ENCODE measurements around the gene SUGCT.
"Not testable (repeated sequence)": the region's sequence is repeated elsewhere in the genome, so short reads cannot be mapped to it uniquely, and the experiment has no call there.

Gene SUGCT

GRCh38 chr7:40135317-40135610, 459 bp downstream of the SUGCT start:
- Histone ChIP-seq H3K4me2 (ENCODE audit: low read length) (peak overlapping the region; percentile 75), H3K79me2 (ENCODE audit: low read length) (peaks cover 41% of the 10 kb centered on the region), H3K4me3 (ENCODE audit: low read length) (peak overlapping the region; percentile 95), H4K20me1 (ENCODE audit: insufficient read depth, low read length) (peaks cover 16% of the 10 kb centered on the region; the same call in 1 of the 2 replicates), H3K36me3 (replicated peaks; ENCODE audit: low read depth, low read length) (peaks cover 21% of the 10 kb centered on the region), H2AFZ (ENCODE audit: low read depth, low read length) (peak overlapping the region; percentile 89), H3K27ac (ENCODE audit: low read length) (no peak overlapping the region), H3K27me3 (ENCODE audit: low read depth, low read length) (no peaks in the 10 kb centered on the region), H3K9me3 (ENCODE audit: insufficient read depth, low read length) (no peaks in the 10 kb centered on the region), H3K9ac (ENCODE audit: low read length) (no peak overlapping the region), H3K4me1 (ENCODE audit: low read length) (peaks cover 13% of the 10 kb centered on the region)
- TF ChIP-seq, protein P1, sequence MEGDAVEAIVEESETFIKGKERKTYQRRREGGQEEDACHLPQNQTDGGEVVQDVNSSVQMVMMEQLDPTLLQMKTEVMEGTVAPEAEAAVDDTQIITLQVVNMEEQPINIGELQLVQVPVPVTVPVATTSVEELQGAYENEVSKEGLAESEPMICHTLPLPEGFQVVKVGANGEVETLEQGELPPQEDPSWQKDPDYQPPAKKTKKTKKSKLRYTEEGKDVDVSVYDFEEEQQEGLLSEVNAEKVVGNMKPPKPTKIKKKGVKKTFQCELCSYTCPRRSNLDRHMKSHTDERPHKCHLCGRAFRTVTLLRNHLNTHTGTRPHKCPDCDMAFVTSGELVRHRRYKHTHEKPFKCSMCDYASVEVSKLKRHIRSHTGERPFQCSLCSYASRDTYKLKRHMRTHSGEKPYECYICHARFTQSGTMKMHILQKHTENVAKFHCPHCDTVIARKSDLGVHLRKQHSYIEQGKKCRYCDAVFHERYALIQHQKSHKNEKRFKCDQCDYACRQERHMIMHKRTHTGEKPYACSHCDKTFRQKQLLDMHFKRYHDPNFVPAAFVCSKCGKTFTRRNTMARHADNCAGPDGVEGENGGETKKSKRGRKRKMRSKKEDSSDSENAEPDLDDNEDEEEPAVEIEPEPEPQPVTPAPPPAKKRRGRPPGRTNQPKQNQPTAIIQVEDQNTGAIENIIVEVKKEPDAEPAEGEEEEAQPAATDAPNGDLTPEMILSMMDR (IDR thresholded peaks at IDR 0.05; ENCODE audit: low read depth, low read length): no peak
- no peak for TF ChIP-seq EZH2phosphoT487 (IDR thresholded peaks at IDR 0.05; ENCODE audit: low read depth)

DNA sequence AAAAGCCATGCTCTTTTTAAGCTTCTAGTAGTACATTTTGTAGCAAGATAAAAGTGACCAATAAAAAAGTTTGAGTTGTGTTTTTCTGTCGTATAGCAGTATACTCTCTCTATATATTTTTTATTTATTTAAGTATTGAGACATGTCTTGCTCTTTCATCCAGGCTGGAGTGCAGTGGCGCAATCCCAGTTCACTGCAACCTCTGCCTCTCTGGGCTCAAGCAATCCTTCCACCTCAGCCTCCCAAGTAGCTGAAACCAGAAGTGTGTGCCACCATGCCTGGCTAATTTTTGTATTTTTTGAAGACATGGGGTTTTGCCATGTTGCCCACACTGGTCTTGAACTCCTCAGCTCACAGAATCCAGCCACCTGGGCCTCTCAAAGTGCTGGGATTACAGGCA, 2.8 kb downstream of the SUGCT start:
- no peak overlapping the region for H3K27ac ChIP-seq (ENCODE audit: low read length)
- no peaks in the 10 kb centered on the region for H3K9me3 ChIP-seq (ENCODE audit: insufficient read depth, low read length)
- no peak overlapping the region for H3K4me2 ChIP-seq (ENCODE audit: low read length)
- H3K4me3 ChIP-seq (ENCODE audit: low read length): no peak overlapping the region
- H3K27me3 ChIP-seq (ENCODE audit: low read depth, low read length): no peaks in the 10 kb centered on the region
- H4K20me1 ChIP-seq (ENCODE audit: insufficient read depth, low read length): peaks cover 11% of the 10 kb centered on the region; the same call in 1 of the 2 replicates
- no peak overlapping the region for H3K9ac ChIP-seq (ENCODE audit: low read length)
- peaks cover 5% of the 10 kb centered on the region for H3K36me3 ChIP-seq (replicated peaks; ENCODE audit: low read depth, low read length)
- peaks cover 18% of the 10 kb centered on the region for H3K79me2 ChIP-seq (ENCODE audit: low read length)
- TF ChIP-seq EZH2phosphoT487 (IDR thresholded peaks at IDR 0.05; ENCODE audit: low read depth): no peak
- TF ChIP-seq, protein P1 (IDR thresholded peaks at IDR 0.05; ENCODE audit: low read depth, low read length): no peak
- peaks cover 12% of the 10 kb centered on the region for H3K4me1 ChIP-seq (ENCODE audit: low read length)
- H2AFZ ChIP-seq (ENCODE audit: low read depth, low read length): no peak overlapping the region

DNA sequence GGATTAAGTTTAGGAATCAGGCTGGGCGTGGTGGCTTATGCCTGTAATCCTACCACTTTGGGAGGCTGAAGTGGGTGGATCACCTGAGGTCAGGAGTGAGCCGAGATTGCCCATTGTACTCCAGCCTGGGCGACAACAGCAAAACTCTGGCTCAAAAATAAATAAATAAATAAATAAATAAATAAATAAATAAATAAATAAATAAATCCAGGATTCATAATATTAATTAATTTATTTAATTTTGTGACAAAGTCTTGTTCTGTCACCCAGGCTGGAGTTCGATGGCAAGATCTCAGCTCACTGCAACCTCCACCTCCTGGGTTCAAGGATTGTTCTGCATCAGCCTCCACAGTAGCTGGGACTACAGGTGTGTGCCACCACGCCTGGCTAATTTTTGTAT, 4.2 kb downstream of the SUGCT start:
- Histone ChIP-seq H3K27me3 (ENCODE audit: low read depth, low read length) (peaks cover 3% of the 10 kb centered on the region; the same call in 1 of the 2 replicates), H3K4me1 (ENCODE audit: low read length) (peaks cover 4% of the 10 kb centered on the region; the same call in 1 of the 2 replicates), H3K4me2 (ENCODE audit: low read length) (no peak overlapping the region), H3K9me3 (ENCODE audit: insufficient read depth, low read length) (no peaks in the 10 kb centered on the region), H3K27ac (ENCODE audit: low read length) (no peak overlapping the region), H3K36me3 (replicated peaks; ENCODE audit: low read depth, low read length) (no peaks in the 10 kb centered on the region), H2AFZ (ENCODE audit: low read depth, low read length) (no peak overlapping the region), H4K20me1 (ENCODE audit: insufficient read depth, low read length) (no peaks in the 10 kb centered on the region), H3K79me2 (ENCODE audit: low read length) (peaks cover 4% of the 10 kb centered on the region), H3K4me3 (ENCODE audit: low read length) (no peak overlapping the region), H3K9ac (ENCODE audit: low read length) (no peak overlapping the region)
- TF ChIP-seq, protein P1 (IDR thresholded peaks at IDR 0.05; ENCODE audit: low read depth, low read length): no peak
- no peak for TF ChIP-seq EZH2phosphoT487 (IDR thresholded peaks at IDR 0.05; ENCODE audit: low read depth)

- not testable (repeated sequence) for H3K36me3 ChIP-seq (replicated peaks; ENCODE audit: low read depth, low read length); H2AFZ ChIP-seq (ENCODE audit: low read depth, low read length); H3K4me2 ChIP-seq (ENCODE audit: low read length); H3K9me3 ChIP-seq (ENCODE audit: insufficient read depth, low read length); H3K79me2 ChIP-seq (ENCODE audit: low read length); H3K27ac ChIP-seq (ENCODE audit: low read length); H3K4me3 ChIP-seq (ENCODE audit: low read length); H3K27me3 ChIP-seq (ENCODE audit: low read depth, low read length); H3K9ac ChIP-seq (ENCODE audit: low read length); H3K4me1 ChIP-seq (ENCODE audit: low read length); H4K20me1 ChIP-seq (ENCODE audit: insufficient read depth, low read length)
These were observed 5.1 kb downstream of the SUGCT start for GRCh38 chr7:40139891-40140290.

GRCh38 chr7:40141916-40142315, 7.1 kb downstream of the SUGCT start:
- not testable (repeated sequence) for H3K4me2 ChIP-seq (ENCODE audit: low read length); H3K27me3 ChIP-seq (ENCODE audit: low read depth, low read length)

GRCh38 chr7:40145596-40146130, 10.9 kb downstream of the SUGCT start:
- H3K36me3 ChIP-seq (replicated peaks; ENCODE audit: low read depth, low read length); H3K4me3 ChIP-seq (ENCODE audit: low read length); H3K27ac ChIP-seq (ENCODE audit: low read length); H3K4me1 ChIP-seq (ENCODE audit: low read length); H2AFZ ChIP-seq (ENCODE audit: low read depth, low read length); H3K9me3 ChIP-seq (ENCODE audit: insufficient read depth, low read length); H3K79me2 ChIP-seq (ENCODE audit: low read length); H3K27me3 ChIP-seq (ENCODE audit: low read depth, low read length); H3K4me2 ChIP-seq (ENCODE audit: low read length); H4K20me1 ChIP-seq (ENCODE audit: insufficient read depth, low read length); H3K9ac ChIP-seq (ENCODE audit: low read length): not testable (repeated sequence)

More at GRCh38 chr7:40141916-40142315, 7.1 kb downstream of the SUGCT start:
- H3K4me1 ChIP-seq (ENCODE audit: low read length); H4K20me1 ChIP-seq (ENCODE audit: insufficient read depth, low read length); H3K9ac ChIP-seq (ENCODE audit: low read length); H2AFZ ChIP-seq (ENCODE audit: low read depth, low read length); H3K79me2 ChIP-seq (ENCODE audit: low read length); H3K9me3 ChIP-seq (ENCODE audit: insufficient read depth, low read length); H3K36me3 ChIP-seq (replicated peaks; ENCODE audit: low read depth, low read length); H3K4me3 ChIP-seq (ENCODE audit: low read length); H3K27ac ChIP-seq (ENCODE audit: low read length): not testable (repeated sequence)
